Thoracic aorta (tissue), 2 donors: ENCODE data around the gene RBFOX1. TPM values are rescaled to one million over a fixed set of nuclear protein-coding genes. Genes with fewer than 3 reads are reported as not detected.

Experiments used
- ATAC-seq: fragments of 150-250 bp; one replicate; pipeline ENCODE4 v1.8.0; 2017; ENCODE audit warnings: low read depth; ENCODE audit not compliant: insufficient number of reproducible peaks, low FRiP score
- DNase-seq: peaks from one replicate; pipeline ENCODE4 v3.0.0-alpha.2; 2020; ENCODE audit warnings: low spot score
- H3K27ac ChIP-seq, 2 donors: fragments of 200-600 bp; sonication (generic); 1 replicate in 1 of 2; 2 replicates in 1 of 2; pipeline ENCODE4 v1.5.1; 2016; ENCODE audit warnings: mild to moderate bottlenecking in 2 of 2, moderate library complexity in 2 of 2
- H3K27me3 ChIP-seq: fragments of 200-600 bp; sonication (generic); replicated peaks from 2 replicates; pipeline ENCODE4 v1.6.0; 2016; ENCODE audit warnings: mild to moderate bottlenecking; ENCODE audit not compliant: insufficient read depth
- H3K36me3 ChIP-seq: fragments of 200-600 bp; sonication (generic); one replicate; pipeline ENCODE4 v1.5.1; 2016
- H3K4me1 ChIP-seq, 2 donors: fragments of 200-600 bp; sonication (generic); 1 replicate in 1 of 2; 2 replicates in 1 of 2; pipeline versions ENCODE4 v1.5.1 to v1.6.0; 2016; ENCODE audit warnings: low read depth in 2 of 2, mild to moderate bottlenecking in 1 of 2; ENCODE audit not compliant: control insufficient read depth in 1 of 2
- H3K4me3 ChIP-seq: fragments of 200-600 bp; sonication (generic); 2 replicates; pipeline ENCODE4 v1.5.1; 2016; ENCODE audit warnings: mild to moderate bottlenecking
- H3K9me3 ChIP-seq: fragments of 200-600 bp; sonication (generic); 2 replicates; pipeline ENCODE4 v1.5.1; 2016
- total RNA-seq, 2 donors: library from RNA; depleted of rRNA; stranded (reverse); fragments of >200 nt; gene quantifications; one replicate each; pipeline versions ENCODE4 v1.1.0 to v1.2.3, GENCODE V29; 2016
- TF ChIP-seq, protein P1 (sequence below): fragments of 200-600 bp; sonication (generic); IDR thresholded peaks from one replicate; pipeline ENCODE4 v1.5.1; 2019; ENCODE audit warnings: antibody characterized with exemption

The RBFOX1 gene
- total RNA-seq, 2 donors from 2014 or later: not detected

DNA sequence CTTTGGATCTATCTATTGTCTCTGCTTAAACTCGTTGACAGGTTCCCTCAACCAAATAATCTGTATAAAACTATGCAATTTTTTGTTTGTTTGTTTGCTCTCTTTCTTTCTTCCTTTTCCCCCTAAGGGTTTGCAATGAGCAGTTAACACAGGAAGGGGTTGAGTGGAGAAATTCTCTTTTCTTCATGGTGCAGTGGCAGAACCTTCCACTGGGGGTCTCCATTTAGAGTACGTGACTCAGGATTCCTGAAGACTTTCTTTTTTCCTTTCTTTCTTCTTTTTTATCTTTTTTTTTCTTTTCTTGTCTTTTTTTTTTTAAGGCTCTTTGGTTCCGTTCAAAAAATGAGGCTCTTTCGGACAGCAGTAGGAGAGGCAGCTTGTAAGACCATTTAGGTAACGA lies 19.5 kb upstream of the RBFOX1 start:
- Histone ChIP-seq H3K27ac (no peak overlapping the region), H3K36me3 (no peaks in the 10 kb centered on the region), H3K27me3 (no peaks in the 10 kb centered on the region), H3K4me3 (no peak overlapping the region), H3K4me1 (no peaks in the 10 kb centered on the region), H3K9me3 (no peaks in the 10 kb centered on the region)
- no peak for ATAC-seq
- TF ChIP-seq, protein P1, sequence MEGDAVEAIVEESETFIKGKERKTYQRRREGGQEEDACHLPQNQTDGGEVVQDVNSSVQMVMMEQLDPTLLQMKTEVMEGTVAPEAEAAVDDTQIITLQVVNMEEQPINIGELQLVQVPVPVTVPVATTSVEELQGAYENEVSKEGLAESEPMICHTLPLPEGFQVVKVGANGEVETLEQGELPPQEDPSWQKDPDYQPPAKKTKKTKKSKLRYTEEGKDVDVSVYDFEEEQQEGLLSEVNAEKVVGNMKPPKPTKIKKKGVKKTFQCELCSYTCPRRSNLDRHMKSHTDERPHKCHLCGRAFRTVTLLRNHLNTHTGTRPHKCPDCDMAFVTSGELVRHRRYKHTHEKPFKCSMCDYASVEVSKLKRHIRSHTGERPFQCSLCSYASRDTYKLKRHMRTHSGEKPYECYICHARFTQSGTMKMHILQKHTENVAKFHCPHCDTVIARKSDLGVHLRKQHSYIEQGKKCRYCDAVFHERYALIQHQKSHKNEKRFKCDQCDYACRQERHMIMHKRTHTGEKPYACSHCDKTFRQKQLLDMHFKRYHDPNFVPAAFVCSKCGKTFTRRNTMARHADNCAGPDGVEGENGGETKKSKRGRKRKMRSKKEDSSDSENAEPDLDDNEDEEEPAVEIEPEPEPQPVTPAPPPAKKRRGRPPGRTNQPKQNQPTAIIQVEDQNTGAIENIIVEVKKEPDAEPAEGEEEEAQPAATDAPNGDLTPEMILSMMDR: no peak
- DNase-seq: no peak

DNA sequence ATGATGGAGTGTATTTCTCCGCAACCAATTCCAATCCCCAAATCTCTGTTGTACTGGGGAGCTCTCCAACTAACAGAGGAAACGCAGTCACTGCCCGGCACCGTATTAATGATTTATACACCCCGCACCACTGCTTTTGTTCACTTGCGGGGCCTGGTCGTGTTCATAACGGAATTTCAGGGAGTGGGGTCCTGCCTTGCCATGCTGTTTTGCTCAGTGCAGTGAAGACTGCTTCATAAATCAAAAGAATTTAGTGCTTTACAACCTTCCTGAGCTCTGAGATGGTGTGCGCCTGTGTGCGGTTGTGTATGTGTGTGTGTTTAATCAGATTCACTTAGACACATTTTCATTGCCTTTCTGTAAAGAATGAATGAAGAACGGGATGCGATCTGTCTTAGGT lies 18.5 kb upstream of the RBFOX1 start:
- H3K4me3 ChIP-seq: no peak overlapping the region
- H3K4me1 ChIP-seq: no peaks in the 10 kb centered on the region
- H3K9me3 ChIP-seq: no peaks in the 10 kb centered on the region
- no peak overlapping the region for H3K27ac ChIP-seq
- no peak for ATAC-seq
- TF ChIP-seq, protein P1: no peak
- DNase-seq: no peak
- no peaks in the 10 kb centered on the region for H3K36me3 ChIP-seq
- H3K27me3 ChIP-seq: no peaks in the 10 kb centered on the region

DNA sequence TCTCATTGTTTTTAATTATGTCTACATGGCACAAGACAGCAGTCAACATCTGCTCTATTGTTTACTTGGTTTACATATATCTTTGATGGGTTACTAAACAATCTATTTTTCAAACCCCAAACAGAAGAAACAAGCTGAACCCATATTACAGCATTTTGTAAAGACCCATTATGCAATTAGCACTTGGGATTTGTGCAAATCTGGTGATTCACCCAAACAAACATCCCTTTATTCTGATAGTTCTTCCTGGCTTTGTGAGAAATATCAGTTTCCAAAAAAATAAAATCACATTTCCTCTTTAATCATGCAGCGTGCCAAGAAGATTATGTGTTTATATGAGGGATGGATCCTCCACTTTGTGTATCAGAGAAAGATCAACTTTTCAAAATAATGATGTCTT lies 16.8 kb upstream of the RBFOX1 start:
- Histone ChIP-seq H3K27me3 (no peaks in the 10 kb centered on the region), H3K27ac (no peak overlapping the region), H3K4me1 (no peaks in the 10 kb centered on the region), H3K36me3 (no peaks in the 10 kb centered on the region), H3K4me3 (no peak overlapping the region), H3K9me3 (no peaks in the 10 kb centered on the region)
- TF ChIP-seq, protein P1: no peak
- ATAC-seq: no peak
- DNase-seq: no peak

DNA sequence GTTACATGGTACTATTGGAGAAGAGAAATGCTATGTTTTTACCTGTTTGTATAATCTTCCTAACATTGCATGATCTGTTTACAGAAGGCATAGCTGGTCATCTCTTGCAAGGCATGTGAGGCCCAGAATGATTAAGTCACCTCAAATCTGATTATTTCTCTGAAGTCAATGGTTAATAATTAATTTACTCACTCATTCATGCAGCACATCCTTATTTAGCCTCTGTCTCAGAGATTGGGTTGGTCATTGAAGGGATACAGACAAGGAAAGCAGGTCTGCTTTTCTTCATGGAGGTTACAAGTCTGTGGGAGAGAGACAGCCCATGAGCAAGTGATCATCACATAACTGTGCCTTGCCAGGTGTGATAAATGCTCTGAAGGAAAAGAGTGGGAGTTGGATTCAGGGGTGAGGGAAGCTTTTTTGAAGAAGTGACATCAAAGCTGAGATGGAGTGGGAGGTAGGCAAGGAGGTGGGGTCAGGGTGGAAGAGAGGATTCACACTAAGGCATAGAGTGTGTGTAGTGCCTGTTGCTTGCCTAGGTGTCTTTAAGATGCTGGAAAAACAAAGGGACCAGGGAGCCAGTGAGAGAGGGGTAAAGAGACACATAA lies 16.3 kb upstream of the RBFOX1 start:
- no peaks in the 10 kb centered on the region for H3K27me3 ChIP-seq
- ATAC-seq: no peak
- no peak overlapping the region for H3K27ac ChIP-seq
- H3K9me3 ChIP-seq: no peaks in the 10 kb centered on the region
- no peak for DNase-seq
- TF ChIP-seq, protein P1: no peak
- H3K4me3 ChIP-seq: no peak overlapping the region
- H3K4me1 ChIP-seq: no peaks in the 10 kb centered on the region
- H3K36me3 ChIP-seq: no peaks in the 10 kb centered on the region

DNA sequence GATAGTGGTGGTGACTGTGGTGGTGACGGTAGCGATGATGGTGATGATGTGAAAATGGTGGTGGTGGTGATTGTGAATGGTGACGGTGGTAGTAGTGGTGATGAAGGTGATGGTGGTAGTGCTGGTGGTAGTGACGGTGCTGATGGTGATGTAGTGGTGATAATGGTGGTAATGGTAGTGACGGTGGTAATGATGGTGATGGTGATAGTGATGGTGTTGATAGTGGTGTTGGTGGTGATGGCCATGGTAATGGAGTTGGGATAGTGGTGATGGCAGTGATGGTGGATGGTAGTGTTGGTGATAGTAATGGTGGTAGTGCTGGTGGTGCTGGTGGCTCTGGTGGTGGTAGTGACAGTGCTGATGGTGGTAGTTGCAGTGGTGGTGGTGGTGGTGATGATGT lies 14.7 kb upstream of the RBFOX1 start:
- no peaks in the 10 kb centered on the region for H3K9me3 ChIP-seq
- H3K4me3 ChIP-seq: no peak overlapping the region
- ATAC-seq (no peak), DNase-seq (no peak)
- H3K27ac ChIP-seq: no peak overlapping the region
- no peaks in the 10 kb centered on the region for H3K27me3 ChIP-seq
- TF ChIP-seq, protein P1: no peak
- no peaks in the 10 kb centered on the region for H3K36me3 ChIP-seq
- no peaks in the 10 kb centered on the region for H3K4me1 ChIP-seq
